HL-60 (cell line): ENCODE data around the gene FAM174A.

Experiments
- CTCF ChIP-seq: IDR thresholded peaks from one replicate; pipeline ENCODE4 v1.5.1; 2011; ENCODE audit warnings: low read length, control low read depth, inconsistent platforms; ENCODE audit not compliant: insufficient read depth
- GABPA ChIP-seq: IDR thresholded peaks from 2 replicates; pipeline ENCODE4 v1.6.1; 2012; ENCODE audit warnings: low read depth
- POLR2AphosphoS5 ChIP-seq: IDR thresholded peaks from 2 replicates; pipeline ENCODE4 v1.6.1; 2012; ENCODE audit warnings: low read depth
- REST ChIP-seq: IDR thresholded peaks from 2 replicates; pipeline ENCODE4 v1.6.1; 2012; ENCODE audit warnings: low read depth; ENCODE audit not compliant: insufficient replicate concordance

- TF ChIP-seq POLR2AphosphoS5 (no peak), REST (no peak), CTCF (no peak), GABPA (no peak)
These were observed 38.9 kb upstream of the FAM174A start for GRCh38 chr5:100496296-100496695.
